Upper lobe of left lung (tissue), 6 donors: ENCODE results near the gene TESPA1. TPM values are rescaled to one million over a fixed set of nuclear protein-coding genes. Genes with fewer than 3 reads are reported as not detected.

Experiments used
- ATAC-seq, 2 donors: fragments of 200-7000 bp; cut with Tn5 transposase; one replicate each; pipeline ENCODE4 v1.9.1; 2022; ENCODE audit warnings: mild to moderate bottlenecking in 2 of 2, moderate library complexity in 2 of 2; ENCODE audit not compliant: low FRiP score in 2 of 2
- DNase-seq, 2 donors: peaks; one replicate each; pipeline ENCODE4 v3.0.0-alpha.2; 2019 to 2020
- H3K27ac ChIP-seq, 4 donors: fragments of 200-600 bp; sonication (generic); one replicate each; pipeline ENCODE4 v1.5.1; 2016 to 2019
- H3K27me3 ChIP-seq, 4 donors: fragments of 200-600 bp; sonication (generic); one replicate each; pipeline ENCODE4 v1.5.1; 2017 to 2019
- H3K36me3 ChIP-seq, 4 donors: fragments of 200-600 bp; sonication (generic); one replicate each; pipeline ENCODE4 v1.5.1; 2016 to 2019
- H3K4me1 ChIP-seq, 4 donors: fragments of 200-600 bp; sonication (generic); one replicate each; pipeline ENCODE4 v1.5.1; 2018 to 2019
- H3K4me3 ChIP-seq, 4 donors: fragments of 200-600 bp; sonication (generic); one replicate each; pipeline ENCODE4 v1.5.1; 2017 to 2019; ENCODE audit warnings: mild to moderate bottlenecking in 2 of 4, moderate library complexity in 1 of 4
- H3K9me3 ChIP-seq, 4 donors: fragments of 200-600 bp; sonication (generic); one replicate each; pipeline ENCODE4 v1.5.1; 2018 to 2019
- EP300 ChIP-seq, 4 donors: sonication (generic); formaldehyde crosslinking; IDR thresholded peaks; one replicate each; pipeline ENCODE4 v1.5.1; 2017; ENCODE audit warnings: antibody characterized with exemption in 4 of 4, control low read depth in 2 of 4
- POLR2A ChIP-seq, 4 donors: fragments of 450-650 bp; IDR thresholded peaks; one replicate each; pipeline ENCODE4 v1.5.1; 2016 to 2017; ENCODE audit warnings: antibody characterized with exemption in 4 of 4, mild to moderate bottlenecking in 2 of 4
- POLR2AphosphoS5 ChIP-seq, 2 donors: sonication (generic); formaldehyde crosslinking; IDR thresholded peaks; one replicate each; pipeline ENCODE4 v1.5.1; 2017; ENCODE audit warnings: antibody characterized with exemption in 2 of 2
- WGBS, 2 donors: methylation state at CpG; one replicate each; pipeline ENCODE4 v1.1.5; 2017 to 2018; 5-methylcytosine and 5-hydroxymethylcytosine counted together
- total RNA-seq, 6 donors: library from RNA; depleted of rRNA in 4 of 6; stranded (reverse); fragments of >200 nt in 4 of 6; gene quantifications; one replicate each; pipeline versions ENCODE4 v1.1.0 to v1.2.1, GENCODE V29; 2016 to 2021
- TF ChIP-seq, protein P1 (sequence below), 6 experiments: fragments of 450-650 bp in 4 of 6; fragments of 200-600 bp in 2 of 6; sonication (generic) in 2 of 6; IDR thresholded peaks; one replicate each; pipeline ENCODE4 v1.5.1; 2016 to 2019; ENCODE audit warnings: antibody characterized with exemption in 6 of 6
- donor health status: DM: no; HTN: no; CAD: no; lungs with moderate emphysema.
- donor health status: DM: no; HTN: yes; CAD: no; lungs with severe emphysema.

Gene TESPA1
- total RNA-seq, 6 donors from 2014 or later = 2.7 to 10.5 (median 4.3) TPM

DNA sequence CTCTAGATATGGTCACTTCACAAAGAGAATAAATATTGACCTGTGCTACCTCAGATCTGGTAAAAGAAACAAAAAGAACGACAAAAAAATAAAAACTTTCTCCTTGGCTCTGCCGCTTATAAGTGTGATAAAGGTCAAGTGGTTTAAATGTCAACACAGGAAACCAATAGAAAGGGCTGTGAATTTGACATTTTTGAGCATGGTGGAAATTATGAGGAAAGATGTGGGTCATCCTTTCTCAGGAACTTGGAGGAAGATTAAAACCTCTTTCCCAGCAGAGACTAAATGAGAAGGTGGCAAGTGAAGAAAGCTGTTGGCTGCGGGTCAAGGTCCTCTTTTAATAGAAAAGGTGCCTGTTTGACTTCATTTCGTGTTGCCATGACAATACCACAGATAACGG, 28.2 kb downstream of the TESPA1 start:
- ATAC-seq = no peak
- Histone ChIP-seq H3K4me3 (no peak overlapping the region), H3K36me3 (no peaks in the 10 kb centered on the region), H3K27me3 (no peaks in the 10 kb centered on the region), H3K4me1 (no peaks in the 10 kb centered on the region), H3K9me3 (no peaks in the 10 kb centered on the region), H3K27ac (no peak overlapping the region)
- no peak for TF ChIP-seq POLR2AphosphoS5 (IDR thresholded peaks at IDR 0.05)
- TF ChIP-seq, protein P1, sequence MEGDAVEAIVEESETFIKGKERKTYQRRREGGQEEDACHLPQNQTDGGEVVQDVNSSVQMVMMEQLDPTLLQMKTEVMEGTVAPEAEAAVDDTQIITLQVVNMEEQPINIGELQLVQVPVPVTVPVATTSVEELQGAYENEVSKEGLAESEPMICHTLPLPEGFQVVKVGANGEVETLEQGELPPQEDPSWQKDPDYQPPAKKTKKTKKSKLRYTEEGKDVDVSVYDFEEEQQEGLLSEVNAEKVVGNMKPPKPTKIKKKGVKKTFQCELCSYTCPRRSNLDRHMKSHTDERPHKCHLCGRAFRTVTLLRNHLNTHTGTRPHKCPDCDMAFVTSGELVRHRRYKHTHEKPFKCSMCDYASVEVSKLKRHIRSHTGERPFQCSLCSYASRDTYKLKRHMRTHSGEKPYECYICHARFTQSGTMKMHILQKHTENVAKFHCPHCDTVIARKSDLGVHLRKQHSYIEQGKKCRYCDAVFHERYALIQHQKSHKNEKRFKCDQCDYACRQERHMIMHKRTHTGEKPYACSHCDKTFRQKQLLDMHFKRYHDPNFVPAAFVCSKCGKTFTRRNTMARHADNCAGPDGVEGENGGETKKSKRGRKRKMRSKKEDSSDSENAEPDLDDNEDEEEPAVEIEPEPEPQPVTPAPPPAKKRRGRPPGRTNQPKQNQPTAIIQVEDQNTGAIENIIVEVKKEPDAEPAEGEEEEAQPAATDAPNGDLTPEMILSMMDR (IDR thresholded peaks at IDR 0.05) = no peak
- no peak for TF ChIP-seq POLR2A (IDR thresholded peaks at IDR 0.05)
- no peak for TF ChIP-seq EP300 (IDR thresholded peaks at IDR 0.05)
- no peak for DNase-seq
- WGBS, 2 donors = 52 to 65% methylated on average over 5 of the region's 5 CpGs

DNA sequence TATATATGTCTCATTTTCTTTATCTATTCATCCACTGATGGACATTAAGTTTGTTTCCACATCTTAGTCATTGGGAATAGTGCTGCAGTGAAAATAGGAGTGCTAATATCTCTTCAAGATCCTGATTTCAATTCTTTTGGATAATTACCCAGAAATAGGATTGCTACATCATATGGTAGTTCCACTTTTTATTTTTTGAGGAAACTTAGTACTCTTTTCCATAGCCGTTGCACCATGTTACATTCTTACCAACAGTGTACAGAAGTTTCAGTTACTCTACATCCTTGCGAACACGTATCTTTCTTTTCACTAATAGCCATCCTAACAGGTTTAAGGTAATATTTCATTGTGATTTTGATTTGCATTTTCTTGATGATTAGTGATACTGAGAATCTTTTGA, 29.8 kb downstream of the TESPA1 start:
- Histone ChIP-seq H3K9me3 (no peaks in the 10 kb centered on the region), H3K36me3 (no peaks in the 10 kb centered on the region), H3K27ac (no peak overlapping the region), H3K27me3 (no peaks in the 10 kb centered on the region), H3K4me1 (no peaks in the 10 kb centered on the region), H3K4me3 (no peak overlapping the region)
- ATAC-seq = no peak
- TF ChIP-seq POLR2AphosphoS5 (IDR thresholded peaks at IDR 0.05) = no peak
- TF ChIP-seq, protein P1 (IDR thresholded peaks at IDR 0.05) = no peak
- TF ChIP-seq EP300 (IDR thresholded peaks at IDR 0.05) = no peak
- TF ChIP-seq POLR2A (IDR thresholded peaks at IDR 0.05) = no peak
- DNase-seq = no peak
- 44 to 86% methylated on average over 3 of the region's 3 CpGs for WGBS, 2 donors

DNA sequence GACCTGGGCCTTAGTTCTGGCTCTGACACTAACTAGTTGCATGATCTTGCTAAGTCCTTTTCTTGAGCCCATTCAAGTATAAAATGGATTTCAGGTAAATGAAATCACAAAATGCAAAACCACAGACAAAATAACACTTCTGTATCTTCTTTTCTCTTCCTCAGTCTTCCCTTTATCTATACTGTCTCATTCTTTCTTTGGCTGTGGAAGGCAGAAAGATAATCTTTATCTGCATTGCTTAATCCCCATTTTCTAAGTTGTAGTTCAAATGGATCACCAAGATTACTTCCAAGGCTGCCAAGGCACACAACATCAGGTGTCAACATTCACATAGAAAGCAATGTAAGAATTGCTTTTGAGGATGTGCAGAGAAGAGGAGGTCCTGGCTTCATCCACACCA, 30.3 kb downstream of the TESPA1 start:
- Histone ChIP-seq H3K4me1 (no peaks in the 10 kb centered on the region), H3K27ac (no peak overlapping the region), H3K9me3 (no peaks in the 10 kb centered on the region), H3K27me3 (no peaks in the 10 kb centered on the region), H3K36me3 (no peaks in the 10 kb centered on the region), H3K4me3 (no peak overlapping the region)
- TF ChIP-seq EP300 (IDR thresholded peaks at IDR 0.05) = no peak
- TF ChIP-seq, protein P1 (IDR thresholded peaks at IDR 0.05) = no peak
- no peak for TF ChIP-seq POLR2A (IDR thresholded peaks at IDR 0.05)
- no peak for TF ChIP-seq POLR2AphosphoS5 (IDR thresholded peaks at IDR 0.05)
- DNase-seq (no peak), ATAC-seq (no peak)

DNA sequence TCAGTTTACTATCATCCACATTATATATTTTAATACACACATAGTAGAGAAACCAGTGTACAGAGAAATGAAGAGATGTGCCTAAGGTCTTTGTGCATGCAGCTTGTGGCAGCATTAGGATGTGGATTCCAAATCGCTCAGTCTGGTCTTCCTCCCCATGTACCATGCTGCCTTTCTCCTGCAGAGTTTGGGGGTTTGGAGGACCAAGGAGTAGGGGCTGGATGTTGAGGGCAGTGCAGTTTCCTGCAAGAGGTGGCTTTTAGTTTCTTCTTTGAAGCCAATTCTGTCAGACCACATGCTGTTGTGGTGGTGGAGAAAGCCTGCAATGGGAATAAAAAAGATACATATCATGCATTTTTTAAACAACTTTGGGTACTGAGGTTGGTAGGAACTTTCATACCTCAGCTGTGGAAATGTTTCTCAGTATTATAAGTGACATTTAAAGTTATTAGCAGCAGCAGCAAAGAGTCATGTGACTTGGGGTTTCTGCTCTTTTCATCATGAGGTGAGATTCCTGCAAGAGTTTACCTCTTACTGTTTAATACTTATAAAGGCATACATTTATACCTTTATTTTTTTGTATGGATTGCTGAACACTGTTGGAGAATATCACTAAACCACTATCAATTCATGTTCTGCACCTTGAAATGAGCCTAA, 34.4 kb downstream of the TESPA1 start:
- Histone ChIP-seq H3K36me3 (no peaks in the 10 kb centered on the region), H3K4me1 (no peaks in the 10 kb centered on the region), H3K9me3 (no peaks in the 10 kb centered on the region), H3K4me3 (no peak overlapping the region), H3K27ac (no peak overlapping the region), H3K27me3 (no peaks in the 10 kb centered on the region)
- TF ChIP-seq, protein P1 (IDR thresholded peaks at IDR 0.05) = no peak
- TF ChIP-seq POLR2AphosphoS5 (IDR thresholded peaks at IDR 0.05) (no peak), EP300 (IDR thresholded peaks at IDR 0.05) (no peak), POLR2A (IDR thresholded peaks at IDR 0.05) (no peak)
- DNase-seq = no peak
- WGBS, 2 donors = 96 to 100% methylated on average over 1 of the region's 1 CpG
- ATAC-seq = no peak

DNA sequence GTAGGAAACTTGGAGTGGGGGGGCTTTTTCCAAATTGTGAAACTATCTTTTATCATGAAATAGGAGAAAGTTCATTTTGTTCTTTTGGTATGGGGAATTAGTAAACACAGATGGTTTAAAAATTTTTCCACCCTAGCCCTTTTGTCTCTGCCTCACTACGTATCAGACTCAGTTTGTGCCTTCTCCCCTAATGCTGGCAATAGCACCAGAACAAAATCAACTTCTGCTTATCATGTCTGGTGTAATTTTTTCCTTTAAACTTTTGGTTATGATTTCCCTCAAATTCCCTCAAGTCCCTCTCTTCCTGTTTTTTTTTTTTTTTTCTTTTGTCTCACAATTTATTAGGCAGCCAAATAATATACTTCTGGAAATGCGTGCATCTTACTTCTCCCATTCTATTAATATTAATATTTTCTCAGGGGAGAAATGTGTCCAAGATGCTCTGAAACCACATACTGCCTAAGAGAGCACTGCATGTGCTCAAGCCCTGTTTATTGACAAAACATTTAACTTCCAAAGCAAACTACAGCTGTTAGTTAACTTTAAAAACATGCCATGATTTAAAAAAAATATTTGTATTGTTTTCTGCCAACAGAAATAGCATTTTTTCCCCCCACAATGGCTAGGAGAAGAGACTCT, 35.4 kb downstream of the TESPA1 start:
- no peak for TF ChIP-seq POLR2A (IDR thresholded peaks at IDR 0.05)
- no peak for TF ChIP-seq EP300 (IDR thresholded peaks at IDR 0.05)
- TF ChIP-seq, protein P1 (IDR thresholded peaks at IDR 0.05) = no peak
- no peak for TF ChIP-seq POLR2AphosphoS5 (IDR thresholded peaks at IDR 0.05)
- H3K36me3 ChIP-seq = no peaks in the 10 kb centered on the region
- no peaks in the 10 kb centered on the region for H3K27me3 ChIP-seq
- H3K27ac ChIP-seq = no peak overlapping the region
- whole genome bisulfite sequencing, 2 donors = 72 to 78% methylated on average over 2 of the region's 2 CpGs
- no peak for ATAC-seq
- no peak overlapping the region for H3K4me3 ChIP-seq
- H3K9me3 ChIP-seq = no peaks in the 10 kb centered on the region
- no peaks in the 10 kb centered on the region for H3K4me1 ChIP-seq
- no peak for DNase-seq
